Gastroesophageal sphincter (tissue), 4 donors: ENCODE results near the gene NOL9. TPM values are rescaled to one million over a fixed set of nuclear protein-coding genes. Genes with fewer than 3 reads are reported as not detected.

Experiments used
- ATAC-seq: fragments of 150-250 bp; one replicate; pipeline ENCODE4 v1.9.1; 2016; ENCODE audit warnings: mild to moderate bottlenecking, moderate library complexity
- H3K27ac ChIP-seq, 4 donors: fragments of 200-600 bp; sonication (generic) in 3 of 4; 1 replicate in 3 of 4; 2 replicates in 1 of 4; pipeline ENCODE4 v1.5.1; 2016 to 2019
- H3K27me3 ChIP-seq: fragments of 200-600 bp; sonication (generic); one replicate; pipeline ENCODE4 v1.5.1; 2019
- H3K36me3 ChIP-seq, 2 donors: fragments of 200-600 bp; sonication (generic); one replicate each; pipeline ENCODE4 v1.5.1; 2019; ENCODE audit warnings: control low read depth in 1 of 2
- H3K4me1 ChIP-seq, 3 donors: fragments of 200-600 bp; sonication (generic); 1 replicate in 2 of 3; 2 replicates in 1 of 3; pipeline ENCODE4 v1.5.1; 2016 to 2019; ENCODE audit warnings: control low read depth in 2 of 3
- H3K4me3 ChIP-seq, 2 donors: fragments of 200-600 bp; sonication (generic); one replicate each; pipeline ENCODE4 v1.5.1; 2019; ENCODE audit warnings: mild to moderate bottlenecking in 1 of 2, moderate library complexity in 1 of 2
- H3K9me3 ChIP-seq, 3 donors: fragments of 200-600 bp; sonication (generic); one replicate each; pipeline ENCODE4 v1.5.1; 2017 to 2019; ENCODE audit warnings: control low read depth in 2 of 3
- EP300 ChIP-seq: sonication (generic); formaldehyde crosslinking; IDR thresholded peaks from one replicate; pipeline ENCODE4 v1.6.1; 2017; ENCODE audit warnings: antibody characterized with exemption, mild to moderate bottlenecking
- POLR2A ChIP-seq, 2 donors: fragments of 450-650 bp; IDR thresholded peaks; one replicate each; pipeline ENCODE4 v1.6.1; 2017; ENCODE audit warnings: antibody characterized with exemption in 2 of 2, mild to moderate bottlenecking in 2 of 2, moderate library complexity in 1 of 2
- POLR2AphosphoS5 ChIP-seq: sonication (generic); formaldehyde crosslinking; IDR thresholded peaks from one replicate; pipeline ENCODE4 v1.6.1; 2017; ENCODE audit warnings: antibody characterized with exemption
- WGBS, 2 donors: methylation state at CpG; one replicate each; pipeline ENCODE4 v1.1.5; 2018; ENCODE audit warnings: low coverage in 1 of 2; 5-methylcytosine and 5-hydroxymethylcytosine counted together
- total RNA-seq, 4 donors: library from RNA; depleted of rRNA; stranded (reverse); fragments of >200 nt; gene quantifications; one replicate each; pipeline ENCODE4 v1.1.0, GENCODE V29; 2016
- TF ChIP-seq, protein P1 (sequence below), 4 experiments: fragments of 200-600 bp in 2 of 4; fragments of 450-650 bp in 2 of 4; sonication (generic) in 1 of 4; IDR thresholded peaks; one replicate each; pipeline ENCODE4 v1.5.1; 2017 to 2019; ENCODE audit warnings: antibody characterized with exemption in 4 of 4, mild to moderate bottlenecking in 2 of 4, moderate library complexity in 2 of 4

NOL9 gene
- total RNA-seq, 4 donors from 2014 or later, result 21.2 to 32.2 (median 25.7) TPM

DNA sequence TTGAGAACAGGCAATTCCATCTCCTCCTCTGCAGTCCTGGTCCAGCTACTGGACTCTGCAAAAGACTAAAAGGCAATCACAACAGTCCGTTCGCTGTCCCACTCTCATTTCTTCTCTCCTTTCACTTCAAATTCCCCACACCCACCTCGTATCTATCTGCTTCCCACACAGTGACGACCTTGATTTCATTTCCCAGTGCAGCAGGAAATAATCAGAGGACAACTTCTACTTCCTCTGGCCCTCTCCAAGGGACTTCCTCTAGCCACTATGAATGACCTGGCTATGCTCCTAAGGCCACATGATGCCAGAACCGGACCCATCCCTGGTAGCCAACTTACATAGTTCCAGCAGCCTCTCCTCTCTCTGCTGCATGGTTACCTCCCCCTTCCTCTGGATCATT is 8.0 kb downstream of the NOL9 start:
- no peaks in the 10 kb centered on the region for H3K9me3 ChIP-seq
- H3K36me3 ChIP-seq, result peaks cover 0 to 100% of the 10 kb centered on the region in 2 donors
- peak overlapping the region in 1 of 4 donors; percentile 9 for H3K27ac ChIP-seq
- H3K4me3 ChIP-seq, result no peak overlapping the region
- no peak for ATAC-seq
- TF ChIP-seq, protein P1, sequence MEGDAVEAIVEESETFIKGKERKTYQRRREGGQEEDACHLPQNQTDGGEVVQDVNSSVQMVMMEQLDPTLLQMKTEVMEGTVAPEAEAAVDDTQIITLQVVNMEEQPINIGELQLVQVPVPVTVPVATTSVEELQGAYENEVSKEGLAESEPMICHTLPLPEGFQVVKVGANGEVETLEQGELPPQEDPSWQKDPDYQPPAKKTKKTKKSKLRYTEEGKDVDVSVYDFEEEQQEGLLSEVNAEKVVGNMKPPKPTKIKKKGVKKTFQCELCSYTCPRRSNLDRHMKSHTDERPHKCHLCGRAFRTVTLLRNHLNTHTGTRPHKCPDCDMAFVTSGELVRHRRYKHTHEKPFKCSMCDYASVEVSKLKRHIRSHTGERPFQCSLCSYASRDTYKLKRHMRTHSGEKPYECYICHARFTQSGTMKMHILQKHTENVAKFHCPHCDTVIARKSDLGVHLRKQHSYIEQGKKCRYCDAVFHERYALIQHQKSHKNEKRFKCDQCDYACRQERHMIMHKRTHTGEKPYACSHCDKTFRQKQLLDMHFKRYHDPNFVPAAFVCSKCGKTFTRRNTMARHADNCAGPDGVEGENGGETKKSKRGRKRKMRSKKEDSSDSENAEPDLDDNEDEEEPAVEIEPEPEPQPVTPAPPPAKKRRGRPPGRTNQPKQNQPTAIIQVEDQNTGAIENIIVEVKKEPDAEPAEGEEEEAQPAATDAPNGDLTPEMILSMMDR (IDR thresholded peaks at IDR 0.05), result no peak
- TF ChIP-seq POLR2AphosphoS5, result no peak
- TF ChIP-seq POLR2A (IDR thresholded peaks at IDR 0.05), result no peak
- no peak for TF ChIP-seq EP300
- WGBS, 2 donors, result 58 to 71% methylated on average over 5 of the region's 5 CpGs
- peaks cover 0 to 9% (median 0%) of the 10 kb centered on the region in 3 donors for H3K4me1 ChIP-seq
- no peaks in the 10 kb centered on the region for H3K27me3 ChIP-seq

DNA sequence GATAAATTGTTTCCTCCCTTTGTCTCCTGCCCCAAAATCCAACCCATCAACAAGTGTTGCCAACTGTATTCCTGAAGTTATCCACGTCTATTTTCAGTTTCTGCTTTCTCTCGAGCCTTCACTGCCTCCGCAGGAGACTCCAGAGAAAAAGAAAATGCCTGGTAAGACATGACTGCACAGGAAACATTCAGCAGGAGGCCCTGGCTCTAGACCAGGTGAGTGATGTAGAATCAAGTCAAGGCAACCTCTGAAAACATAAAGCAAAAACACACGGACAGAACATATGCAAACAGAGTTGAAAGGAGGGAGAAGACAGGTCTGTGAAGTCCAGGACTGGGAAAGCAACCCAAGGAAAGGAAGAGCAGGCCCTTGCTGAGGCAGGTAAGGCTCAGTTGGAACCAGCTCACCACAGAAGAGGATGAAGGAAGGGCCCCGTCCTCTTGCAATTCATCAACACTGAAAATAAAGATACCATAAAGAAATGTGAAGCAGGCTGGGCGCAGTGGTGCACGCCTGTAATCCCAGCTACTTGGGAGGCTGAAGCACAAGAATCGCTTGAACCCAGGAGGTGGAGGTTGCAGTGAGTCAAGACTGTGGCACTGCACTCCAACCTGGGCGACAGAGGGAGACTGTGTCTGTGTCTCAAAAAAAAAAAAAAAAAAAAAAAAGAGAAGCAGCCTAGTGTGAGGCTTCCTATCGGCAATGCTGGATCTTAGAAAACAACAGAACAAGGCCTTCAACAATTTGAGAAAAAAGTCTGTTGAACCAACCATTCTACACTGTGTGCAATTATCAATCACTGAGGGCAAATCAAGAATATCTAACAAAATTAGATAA is 8.8 kb downstream of the NOL9 start:
- Histone ChIP-seq H3K27ac (no peak overlapping the region), H3K9me3 (no peaks in the 10 kb centered on the region), H3K4me3 (no peak overlapping the region), H3K36me3 (peaks cover 0 to 100% of the 10 kb centered on the region in 2 donors), H3K27me3 (no peaks in the 10 kb centered on the region), H3K4me1 (peaks cover 0 to 4% (median 0%) of the 10 kb centered on the region in 3 donors)
- no peak for ATAC-seq
- TF ChIP-seq, protein P1 (IDR thresholded peaks at IDR 0.05), result no peak
- TF ChIP-seq POLR2AphosphoS5 (no peak), EP300 (no peak), POLR2A (IDR thresholded peaks at IDR 0.05) (no peak)
- 47 to 51% methylated on average over 4 to 10 of the region's 10 CpGs for WGBS, 2 donors

DNA sequence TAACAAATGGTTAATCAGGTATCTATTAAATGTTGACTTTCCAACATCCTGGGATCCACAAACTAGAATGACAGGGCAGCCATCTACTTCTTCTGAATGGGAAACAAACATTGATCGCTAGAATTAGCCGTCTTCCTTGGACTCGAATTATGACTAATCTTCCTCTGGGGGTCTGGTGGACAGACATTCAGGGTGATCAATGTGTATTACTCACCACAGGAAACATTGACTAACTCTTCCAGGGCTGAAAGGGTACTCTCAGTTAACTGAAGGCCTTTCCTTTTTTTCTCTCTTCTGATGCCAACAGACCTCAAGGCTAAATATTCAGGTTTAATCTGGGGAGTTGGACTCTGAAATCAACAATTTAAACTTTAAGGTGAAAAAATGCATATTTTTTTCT is 9.5 kb downstream of the NOL9 start:
- 56 to 94% methylated on average over 3 of the region's 3 CpGs for WGBS, 2 donors
- peaks cover 0 to 4% (median 0%) of the 10 kb centered on the region in 3 donors for H3K4me1 ChIP-seq
- no peak overlapping the region for H3K27ac ChIP-seq
- peaks cover 0 to 97% of the 10 kb centered on the region in 2 donors for H3K36me3 ChIP-seq
- no peak for ATAC-seq
- H3K9me3 ChIP-seq, result no peaks in the 10 kb centered on the region
- H3K4me3 ChIP-seq, result no peak overlapping the region
- TF ChIP-seq POLR2AphosphoS5 (no peak), POLR2A (IDR thresholded peaks at IDR 0.05) (no peak), EP300 (no peak)
- TF ChIP-seq, protein P1 (IDR thresholded peaks at IDR 0.05), result no peak
- H3K27me3 ChIP-seq, result no peaks in the 10 kb centered on the region

DNA sequence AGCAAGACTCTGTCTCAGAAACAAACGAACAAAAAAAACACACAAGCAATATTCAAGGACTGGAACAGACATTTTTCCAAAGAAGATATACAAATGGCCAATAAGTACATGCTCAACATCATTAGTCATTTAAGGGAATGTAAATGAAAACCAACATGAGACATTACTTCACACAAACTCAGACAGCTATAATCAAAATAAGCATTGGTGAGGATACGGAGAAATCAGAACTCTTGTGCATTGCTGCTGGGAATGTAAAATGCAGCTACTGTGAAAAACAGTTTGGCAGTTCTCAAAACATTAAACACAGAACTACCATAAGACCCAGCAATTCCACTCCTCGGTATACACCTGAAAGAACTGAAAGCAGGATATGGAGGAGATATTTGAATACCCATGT is 15.4 kb downstream of the NOL9 start:
- H3K9me3 ChIP-seq, result no peaks in the 10 kb centered on the region
- peaks cover 0 to 78% of the 10 kb centered on the region in 2 donors for H3K36me3 ChIP-seq
- H3K27me3 ChIP-seq, result no peaks in the 10 kb centered on the region
- no peak overlapping the region for H3K4me3 ChIP-seq
- H3K4me1 ChIP-seq, result no peaks in the 10 kb centered on the region
- no peak for ATAC-seq
- TF ChIP-seq EP300, result no peak
- no peak for TF ChIP-seq POLR2A (IDR thresholded peaks at IDR 0.05)
- no peak for TF ChIP-seq POLR2AphosphoS5
- TF ChIP-seq, protein P1 (IDR thresholded peaks at IDR 0.05), result no peak
- H3K27ac ChIP-seq, result no peak overlapping the region
- WGBS, 2 donors, result 45 to 50% methylated on average over 2 to 3 of the region's 3 CpGs

DNA sequence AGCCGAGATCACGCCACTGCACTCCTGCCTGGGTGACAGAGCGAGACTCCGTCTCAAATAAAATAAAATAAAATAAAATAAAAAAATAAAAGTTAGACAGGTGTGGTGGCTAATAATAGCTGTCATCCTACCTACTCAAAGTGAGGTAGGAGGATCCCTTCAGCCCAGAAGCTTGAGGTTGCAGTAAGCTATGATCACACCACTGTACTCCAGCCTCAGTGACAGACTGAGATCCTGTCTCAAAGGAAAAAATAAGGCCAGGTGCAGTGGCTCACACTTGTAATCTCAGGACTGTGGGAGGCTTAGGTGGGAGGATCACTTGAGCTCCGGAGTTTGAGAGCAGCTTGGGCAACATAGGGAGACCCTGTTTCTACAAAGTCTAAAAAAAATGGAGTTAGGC is 18.0 kb downstream of the NOL9 start:
- Histone ChIP-seq H3K36me3 (peaks cover 9 to 78% of the 10 kb centered on the region in 2 donors), H3K9me3 (no peaks in the 10 kb centered on the region), H3K27ac (no peak overlapping the region), H3K4me3 (no peak overlapping the region), H3K4me1 (no peaks in the 10 kb centered on the region), H3K27me3 (no peaks in the 10 kb centered on the region)
- no peak for ATAC-seq
- TF ChIP-seq EP300, result no peak
- no peak for TF ChIP-seq POLR2AphosphoS5
- TF ChIP-seq POLR2A (IDR thresholded peaks at IDR 0.05), result no peak
- TF ChIP-seq, protein P1 (IDR thresholded peaks at IDR 0.05), result no peak
- 95 to 100% methylated on average over 2 to 3 of the region's 5 CpGs for WGBS, 2 donors
